HG03378 (cell line): ENCODE measurements around the gene VDR.

Source experiments
- ATAC-seq: cut with Tn5 transposase; IDR thresholded peaks from one replicate; pipeline ENCODE4 v1.9.1; 2021; ENCODE audit warnings: mild to moderate bottlenecking, moderate library complexity; ENCODE audit not compliant: unreplicated experiment

Gene VDR

GRCh38 chr12:47834199-47834903 is 70.4 kb downstream of the VDR start:
- ATAC-seq = no peak

- ATAC-seq = no peak
Observed at GRCh38 chr12:47833591-47834012, 71.2 kb downstream of the VDR start.

- no peak for ATAC-seq
Observed at GRCh38 chr12:47832263-47832933, 72.4 kb downstream of the VDR start.

- ATAC-seq = no peak
Observed at GRCh38 chr12:47829584-47829983, 75.2 kb downstream of the VDR start.

- no peak for ATAC-seq
Observed at GRCh38 chr12:47828976-47829482, 75.8 kb downstream of the VDR start.

GRCh38 chr12:47828008-47828975 is 76.5 kb downstream of the VDR start:
- no peak for ATAC-seq

GRCh38 chr12:47825173-47825639 is 79.6 kb downstream of the VDR start:
- no peak for ATAC-seq

GRCh38 chr12:47824635-47825034 is 80.2 kb downstream of the VDR start:
- ATAC-seq = no peak

- ATAC-seq = no peak
Observed at GRCh38 chr12:47824198-47824597, 80.6 kb downstream of the VDR start.

GRCh38 chr12:47823422-47824086 is 81.2 kb downstream of the VDR start:
- ATAC-seq = no peak

- ATAC-seq = no peak
Observed at GRCh38 chr12:47822863-47823262, 81.9 kb downstream of the VDR start.

- ATAC-seq = no peak
Observed at GRCh38 chr12:47822401-47822800, 82.4 kb downstream of the VDR start.

- no peak for ATAC-seq
Observed at GRCh38 chr12:47821346-47821706, 83.5 kb downstream of the VDR start.

- ATAC-seq = no peak
Observed at GRCh38 chr12:47820631-47821345, 84.0 kb downstream of the VDR start.

- no peak for ATAC-seq
Observed at GRCh38 chr12:47819896-47820630, 84.7 kb downstream of the VDR start, which contains the start of gene HDAC7. Gene HDAC7 (minus strand): TSS chr12:47819903. CDS start chr12:47819785, 118 bp downstream.

GRCh38 chr12:47819138-47819895 is 85.5 kb downstream of the VDR start:
- no peak for ATAC-seq

GRCh38 chr12:47818467-47819137 is 86.2 kb downstream of the VDR start:
- ATAC-seq = no peak

GRCh38 chr12:47818007-47818376 is 86.8 kb downstream of the VDR start:
- ATAC-seq = no peak
